ENCODE data around the gene IRAK2. TPM values are rescaled to one million over a fixed set of nuclear protein-coding genes. Genes with fewer than 3 reads are reported as not detected.
"Not testable (repeated sequence)": the region's sequence is repeated elsewhere in the genome, so short reads cannot be mapped to it uniquely, and the experiment has no call there.

IRAK2 gene
- total RNA-seq, 1 donor from 2014 or later = 1.6 TPM

GRCh38 chr3:10173926-10174435 lies 9.3 kb downstream of the IRAK2 start:
- Histone ChIP-seq H3K27ac (ENCODE audit: low read depth, low read length) (peak overlapping the region; percentile 64), H3K36me3 (ENCODE audit: control insufficient read depth in 3 of 3, insufficient read depth in 3 of 3, low read length in 3 of 3) (peaks cover 3 to 5% (median 3%) of the 10 kb centered on the region in 3 donors), H3K9ac (ENCODE audit: low read depth in 1 of 3, low read length in 3 of 3) (no peak overlapping the region), H3K27me3 (ENCODE audit: control insufficient read depth in 3 of 3, insufficient read depth in 3 of 3, low read length in 3 of 3) (no peaks in the 10 kb centered on the region), H3K4me1 (ENCODE audit: control insufficient read depth in 3 of 3, insufficient read depth in 3 of 3, low read length in 3 of 3) (peaks cover 2 to 13% (median 5%) of the 10 kb centered on the region in 3 donors), H3K9me3 (ENCODE audit: control insufficient read depth in 3 of 3, low read length in 3 of 3) (no peaks in the 10 kb centered on the region), H3K4me3 (ENCODE audit: low read length in 3 of 3) (no peak overlapping the region)

GRCh38 chr3:10175334-10175733 lies 10.6 kb downstream of the IRAK2 start:
- H3K36me3 ChIP-seq (ENCODE audit: control insufficient read depth in 3 of 3, insufficient read depth in 3 of 3, low read length in 3 of 3); H3K27ac ChIP-seq (ENCODE audit: low read depth, low read length); H3K27me3 ChIP-seq (ENCODE audit: control insufficient read depth in 3 of 3, insufficient read depth in 3 of 3, low read length in 3 of 3); H3K9me3 ChIP-seq (ENCODE audit: control insufficient read depth in 3 of 3, low read length in 3 of 3); H3K9ac ChIP-seq (ENCODE audit: low read depth in 1 of 3, low read length in 3 of 3); H3K4me3 ChIP-seq (ENCODE audit: low read length in 3 of 3): not testable (repeated sequence)
- H3K4me1 ChIP-seq (ENCODE audit: control insufficient read depth in 3 of 3, insufficient read depth in 3 of 3, low read length in 3 of 3) = peaks cover 2 to 13% (median 5%) of the 10 kb centered on the region in 3 donors

GRCh38 chr3:10176150-10176549 lies 11.4 kb downstream of the IRAK2 start:
- H3K9ac ChIP-seq (ENCODE audit: low read depth in 1 of 3, low read length in 3 of 3); H3K27ac ChIP-seq (ENCODE audit: low read depth, low read length); H3K36me3 ChIP-seq (ENCODE audit: control insufficient read depth in 3 of 3, insufficient read depth in 3 of 3, low read length in 3 of 3); H3K9me3 ChIP-seq (ENCODE audit: control insufficient read depth in 3 of 3, low read length in 3 of 3); H3K4me3 ChIP-seq (ENCODE audit: low read length in 3 of 3); H3K4me1 ChIP-seq (ENCODE audit: control insufficient read depth in 3 of 3, insufficient read depth in 3 of 3, low read length in 3 of 3); H3K27me3 ChIP-seq (ENCODE audit: control insufficient read depth in 3 of 3, insufficient read depth in 3 of 3, low read length in 3 of 3): not testable (repeated sequence)

- no peak overlapping the region for H3K4me3 ChIP-seq (ENCODE audit: low read length in 3 of 3)
- no peaks in the 10 kb centered on the region for H3K9me3 ChIP-seq (ENCODE audit: control insufficient read depth in 3 of 3, low read length in 3 of 3)
- H3K4me1 ChIP-seq (ENCODE audit: control insufficient read depth in 3 of 3, insufficient read depth in 3 of 3, low read length in 3 of 3) = peaks cover 2 to 5% (median 4%) of the 10 kb centered on the region in 3 donors
- no peaks in the 10 kb centered on the region for H3K27me3 ChIP-seq (ENCODE audit: control insufficient read depth in 3 of 3, insufficient read depth in 3 of 3, low read length in 3 of 3)
- H3K9ac ChIP-seq (ENCODE audit: low read depth in 1 of 3, low read length in 3 of 3) = no peak overlapping the region
- no peak overlapping the region for H3K27ac ChIP-seq (ENCODE audit: low read depth, low read length)
- H3K36me3 ChIP-seq (ENCODE audit: control insufficient read depth in 3 of 3, insufficient read depth in 3 of 3, low read length in 3 of 3) = peaks cover 8 to 10% (median 8%) of the 10 kb centered on the region in 3 donors
Measured at GRCh38 chr3:10177737-10178136, 13.0 kb downstream of the IRAK2 start.

GRCh38 chr3:10178892-10179291 lies 14.2 kb downstream of the IRAK2 start:
- Histone ChIP-seq H3K27me3 (ENCODE audit: control insufficient read depth in 3 of 3, insufficient read depth in 3 of 3, low read length in 3 of 3) (no peaks in the 10 kb centered on the region), H3K9me3 (ENCODE audit: control insufficient read depth in 3 of 3, low read length in 3 of 3) (no peaks in the 10 kb centered on the region), H3K27ac (ENCODE audit: low read depth, low read length) (no peak overlapping the region), H3K9ac (ENCODE audit: low read depth in 1 of 3, low read length in 3 of 3) (no peak overlapping the region), H3K4me1 (ENCODE audit: control insufficient read depth in 3 of 3, insufficient read depth in 3 of 3, low read length in 3 of 3) (peaks cover under 1 to 3% (median 3%) of the 10 kb centered on the region in 3 donors), H3K4me3 (ENCODE audit: low read length in 3 of 3) (no peak overlapping the region), H3K36me3 (ENCODE audit: control insufficient read depth in 3 of 3, insufficient read depth in 3 of 3, low read length in 3 of 3) (peaks cover 8 to 10% (median 8%) of the 10 kb centered on the region in 3 donors)

GRCh38 chr3:10180289-10180688 lies 15.6 kb downstream of the IRAK2 start:
- no peak overlapping the region for H3K4me3 ChIP-seq (ENCODE audit: low read length in 3 of 3)
- H3K27ac ChIP-seq (ENCODE audit: low read depth, low read length) = no peak overlapping the region
- H3K4me1 ChIP-seq (ENCODE audit: control insufficient read depth in 3 of 3, insufficient read depth in 3 of 3, low read length in 3 of 3) = no peaks in the 10 kb centered on the region
- peaks cover 8 to 14% (median 8%) of the 10 kb centered on the region in 3 donors for H3K36me3 ChIP-seq (ENCODE audit: control insufficient read depth in 3 of 3, insufficient read depth in 3 of 3, low read length in 3 of 3)
- H3K27me3 ChIP-seq (ENCODE audit: control insufficient read depth in 3 of 3, insufficient read depth in 3 of 3, low read length in 3 of 3) = no peaks in the 10 kb centered on the region
- H3K9me3 ChIP-seq (ENCODE audit: control insufficient read depth in 3 of 3, low read length in 3 of 3) = no peaks in the 10 kb centered on the region
- no peak overlapping the region for H3K9ac ChIP-seq (ENCODE audit: low read depth in 1 of 3, low read length in 3 of 3)

GRCh38 chr3:10180738-10181295 lies 16.1 kb downstream of the IRAK2 start:
- H3K4me3 ChIP-seq (ENCODE audit: low read length in 3 of 3) = no peak overlapping the region
- no peak overlapping the region for H3K9ac ChIP-seq (ENCODE audit: low read depth in 1 of 3, low read length in 3 of 3)
- H3K36me3 ChIP-seq (ENCODE audit: control insufficient read depth in 3 of 3, insufficient read depth in 3 of 3, low read length in 3 of 3) = peaks cover 8 to 14% (median 8%) of the 10 kb centered on the region in 3 donors
- H3K4me1 ChIP-seq (ENCODE audit: control insufficient read depth in 3 of 3, insufficient read depth in 3 of 3, low read length in 3 of 3) = peaks cover 0 to under 1% (median 0%) of the 10 kb centered on the region in 3 donors
- no peaks in the 10 kb centered on the region for H3K27me3 ChIP-seq (ENCODE audit: control insufficient read depth in 3 of 3, insufficient read depth in 3 of 3, low read length in 3 of 3)
- no peak overlapping the region for H3K27ac ChIP-seq (ENCODE audit: low read depth, low read length)
- no peaks in the 10 kb centered on the region for H3K9me3 ChIP-seq (ENCODE audit: control insufficient read depth in 3 of 3, low read length in 3 of 3)

- H3K4me3 ChIP-seq (ENCODE audit: low read length in 3 of 3) = no peak overlapping the region
- peaks cover 0 to 8% (median 6%) of the 10 kb centered on the region in 3 donors for H3K4me1 ChIP-seq (ENCODE audit: control insufficient read depth in 3 of 3, insufficient read depth in 3 of 3, low read length in 3 of 3)
- H3K27me3 ChIP-seq (ENCODE audit: control insufficient read depth in 3 of 3, insufficient read depth in 3 of 3, low read length in 3 of 3) = no peaks in the 10 kb centered on the region
- H3K9ac ChIP-seq (ENCODE audit: low read depth in 1 of 3, low read length in 3 of 3) = no peak overlapping the region
- H3K9me3 ChIP-seq (ENCODE audit: control insufficient read depth in 3 of 3, low read length in 3 of 3) = no peaks in the 10 kb centered on the region
- H3K27ac ChIP-seq (ENCODE audit: low read depth, low read length) = no peak overlapping the region
- H3K36me3 ChIP-seq (ENCODE audit: control insufficient read depth in 3 of 3, insufficient read depth in 3 of 3, low read length in 3 of 3) = peaks cover 8 to 13% (median 10%) of the 10 kb centered on the region in 3 donors
Measured at GRCh38 chr3:10182950-10183349, 18.2 kb downstream of the IRAK2 start.

GRCh38 chr3:10184250-10184649 lies 19.5 kb downstream of the IRAK2 start:
- peaks cover 6 to 17% (median 12%) of the 10 kb centered on the region in 3 donors for H3K4me1 ChIP-seq (ENCODE audit: control insufficient read depth in 3 of 3, insufficient read depth in 3 of 3, low read length in 3 of 3)
- H3K9ac ChIP-seq (ENCODE audit: low read depth in 1 of 3, low read length in 3 of 3) = no peak overlapping the region
- no peak overlapping the region for H3K4me3 ChIP-seq (ENCODE audit: low read length in 3 of 3)
- H3K36me3 ChIP-seq (ENCODE audit: control insufficient read depth in 3 of 3, insufficient read depth in 3 of 3, low read length in 3 of 3) = peaks cover 8 to 13% (median 8%) of the 10 kb centered on the region in 3 donors
- no peaks in the 10 kb centered on the region for H3K27me3 ChIP-seq (ENCODE audit: control insufficient read depth in 3 of 3, insufficient read depth in 3 of 3, low read length in 3 of 3)
- H3K9me3 ChIP-seq (ENCODE audit: control insufficient read depth in 3 of 3, low read length in 3 of 3) = no peaks in the 10 kb centered on the region
- H3K27ac ChIP-seq (ENCODE audit: low read depth, low read length) = no peak overlapping the region

GRCh38 chr3:10185804-10186762 lies 21.4 kb downstream of the IRAK2 start:
- Histone ChIP-seq H3K9ac (ENCODE audit: low read depth in 1 of 3, low read length in 3 of 3) (peak overlapping the region in 1 of 3 donors; percentile 33), H3K9me3 (ENCODE audit: control insufficient read depth in 3 of 3, low read length in 3 of 3) (no peaks in the 10 kb centered on the region), H3K36me3 (ENCODE audit: control insufficient read depth in 3 of 3, insufficient read depth in 3 of 3, low read length in 3 of 3) (peaks cover 0 to 4% (median 2%) of the 10 kb centered on the region in 3 donors), H3K27me3 (ENCODE audit: control insufficient read depth in 3 of 3, insufficient read depth in 3 of 3, low read length in 3 of 3) (no peaks in the 10 kb centered on the region), H3K4me1 (ENCODE audit: control insufficient read depth in 3 of 3, insufficient read depth in 3 of 3, low read length in 3 of 3) (peaks cover 19 to 34% (median 29%) of the 10 kb centered on the region in 3 donors), H3K4me3 (ENCODE audit: low read length in 3 of 3) (no peak overlapping the region), H3K27ac (ENCODE audit: low read depth, low read length) (no peak overlapping the region)

Data from skeletal muscle tissue (tissue), 4 donors.